ENCODE measurements around the gene UBE2O. TPM values are rescaled to one million over a fixed set of nuclear protein-coding genes. Genes with fewer than 3 reads are reported as not detected.

The UBE2O gene
- total RNA-seq, 1 donor from 2014 or later = 20.9 TPM

DNA sequence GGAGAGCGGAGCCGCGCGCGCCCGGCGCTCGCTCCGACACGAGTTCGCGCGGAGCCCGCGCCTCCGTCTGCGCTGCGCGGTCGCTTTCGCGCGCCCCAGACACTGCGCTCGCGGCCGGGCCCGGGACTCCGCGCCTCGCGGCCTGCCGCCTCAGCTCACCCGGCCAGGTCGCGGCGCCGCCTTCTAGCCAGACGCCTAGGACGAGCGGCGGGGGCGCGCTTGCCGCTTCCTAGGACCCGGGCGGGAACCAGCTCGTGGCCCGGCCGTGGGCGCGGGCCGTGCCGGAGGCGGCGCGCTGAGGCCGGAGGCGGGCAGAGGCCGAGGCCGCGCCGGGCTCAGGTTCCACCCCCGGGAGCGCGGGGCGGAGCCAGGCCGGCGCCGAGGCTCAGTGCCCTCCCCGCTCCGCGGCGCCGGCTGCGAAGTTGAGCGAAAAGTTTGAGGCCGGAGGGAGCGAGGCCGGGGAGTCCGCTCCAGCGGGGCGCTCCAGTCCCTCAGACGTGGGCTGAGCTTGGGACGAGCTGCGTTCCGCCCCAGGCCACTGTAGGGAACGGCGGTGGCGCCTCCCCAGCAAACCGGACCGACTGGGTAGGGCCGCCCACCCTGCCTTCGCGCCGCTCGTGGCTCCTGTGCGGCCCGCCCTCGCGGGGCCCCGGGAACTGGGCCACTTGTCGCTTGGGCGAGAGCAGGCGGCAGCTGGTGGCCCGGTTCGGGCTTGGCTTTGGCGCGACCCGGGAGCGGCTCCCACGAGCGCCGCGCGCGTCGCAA lies 68.5 kb downstream of the UBE2O start, which contains the start of gene SPHK1:
TSS of gene SPHK1 (plus strand) at position 388 of the 765 bp plus-strand sequence. CDS start 1,036 bp downstream, outside the sequence.
- Histone ChIP-seq H3K4me3 (ENCODE audit: low read length in 3 of 3) (peak within 1 kb of the TSS; percentile 48 to 73 (median 72)), H3K27ac (ENCODE audit: low read depth, low read length) (peak within 1 kb of the TSS; percentile 75), H3K4me1 (ENCODE audit: control insufficient read depth in 3 of 3, insufficient read depth in 3 of 3, low read length in 3 of 3) (peaks cover 22 to 49% (median 31%) of the 10 kb centered on the region in 3 donors), H3K36me3 (ENCODE audit: control insufficient read depth in 3 of 3, insufficient read depth in 3 of 3, low read length in 3 of 3) (peaks cover 0 to 2% (median 0%) of the 10 kb centered on the region in 3 donors), H3K9me3 (ENCODE audit: control insufficient read depth in 3 of 3, low read length in 3 of 3) (no peaks in the 10 kb centered on the region), H3K27me3 (ENCODE audit: control insufficient read depth in 3 of 3, insufficient read depth in 3 of 3, low read length in 3 of 3) (peaks cover 0 to 14% (median 0%) of the 10 kb centered on the region in 3 donors), H3K9ac (ENCODE audit: low read depth in 1 of 3, low read length in 3 of 3) (peak within 1 kb of the TSS; percentile 57 to 74 (median 62))

DNA sequence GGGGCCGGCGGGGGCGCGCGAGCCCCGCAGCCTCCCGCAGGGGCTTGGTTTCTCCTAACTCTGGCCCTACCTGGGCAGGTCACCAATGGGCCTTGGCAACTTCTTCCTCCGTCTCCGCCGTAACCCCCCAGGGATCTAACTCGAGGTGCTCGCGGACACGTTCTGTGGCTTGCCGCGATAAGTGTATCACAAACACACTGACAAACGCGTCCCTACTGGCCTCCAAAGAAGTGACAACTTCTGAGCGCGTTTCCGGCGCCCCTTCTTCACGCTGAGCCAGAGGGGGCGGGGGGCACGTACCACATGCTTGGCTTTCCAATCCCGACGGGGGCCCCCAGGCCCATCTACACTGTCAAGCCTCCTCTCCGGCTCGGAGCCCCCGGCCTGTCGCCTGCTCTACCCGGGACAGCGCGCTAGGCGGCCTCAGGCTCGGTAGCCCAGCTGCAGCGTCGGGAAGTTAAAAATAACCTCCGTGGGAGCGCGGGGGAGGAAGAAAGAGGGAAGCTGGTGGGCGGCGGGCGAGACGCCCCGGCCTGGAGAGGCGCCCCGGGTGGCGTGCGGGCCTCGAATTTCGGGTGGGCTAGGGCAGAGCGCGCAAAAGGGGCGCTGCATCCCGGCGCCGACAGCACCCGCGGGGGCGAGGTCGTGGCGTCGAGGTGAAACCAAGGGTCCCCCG lies 69.3 kb downstream of the UBE2O start:
- no peaks in the 10 kb centered on the region for H3K9me3 ChIP-seq (ENCODE audit: control insufficient read depth in 3 of 3, low read length in 3 of 3)

DNA sequence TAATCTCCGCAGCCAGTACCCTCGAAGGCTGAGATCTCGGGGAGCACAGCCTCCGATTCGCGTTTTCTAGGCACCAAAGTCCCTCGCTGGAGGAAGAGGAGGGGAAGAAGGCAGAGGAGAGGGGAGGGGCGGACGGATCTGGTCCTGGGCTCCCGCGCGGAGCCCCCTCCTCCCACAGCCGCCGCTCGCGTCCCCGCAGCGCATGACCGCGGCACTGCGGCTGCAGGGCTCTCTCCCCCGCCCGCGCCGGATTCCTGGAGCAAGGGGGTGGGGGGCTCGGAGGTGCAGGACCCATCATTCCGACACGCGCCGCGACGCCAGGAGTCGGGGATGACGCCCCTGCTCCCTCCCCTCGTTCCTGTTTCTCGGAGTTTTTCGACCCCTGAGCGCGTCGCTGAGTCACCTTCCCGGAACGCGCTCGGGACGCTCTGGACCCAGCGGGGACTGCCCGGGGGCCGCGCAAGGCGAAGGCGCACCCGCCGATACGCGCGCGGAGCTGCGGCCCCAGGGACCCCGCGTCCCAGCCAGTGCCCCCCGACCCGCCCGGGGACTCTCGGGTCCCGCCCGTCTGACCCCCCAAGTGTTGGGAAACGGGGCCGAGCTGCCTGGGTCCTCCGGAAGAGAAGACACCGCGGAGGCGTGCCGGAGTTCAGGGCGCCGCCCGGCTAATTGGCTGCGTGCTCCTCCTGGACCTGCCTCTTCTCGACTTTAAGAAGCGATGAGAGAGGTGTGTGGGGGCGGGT lies 70.0 kb downstream of the UBE2O start:
- H3K4me3 ChIP-seq (ENCODE audit: low read length in 3 of 3) = peak overlapping the region; percentile 56 to 73 (median 72)
- peak overlapping the region; percentile 44 for H3K27ac ChIP-seq (ENCODE audit: low read depth, low read length)
- no peaks in the 10 kb centered on the region for H3K9me3 ChIP-seq (ENCODE audit: control insufficient read depth in 3 of 3, low read length in 3 of 3)
- peaks cover 22 to 45% (median 27%) of the 10 kb centered on the region in 3 donors for H3K4me1 ChIP-seq (ENCODE audit: control insufficient read depth in 3 of 3, insufficient read depth in 3 of 3, low read length in 3 of 3)
- H3K36me3 ChIP-seq (ENCODE audit: control insufficient read depth in 3 of 3, insufficient read depth in 3 of 3, low read length in 3 of 3) = no peaks in the 10 kb centered on the region
- peak overlapping the region in 2 of 3 donors; percentile 38 to 62 for H3K9ac ChIP-seq (ENCODE audit: low read depth in 1 of 3, low read length in 3 of 3)
- H3K27me3 ChIP-seq (ENCODE audit: control insufficient read depth in 3 of 3, insufficient read depth in 3 of 3, low read length in 3 of 3) = peaks cover 0 to 14% (median 0%) of the 10 kb centered on the region in 3 donors

More for the DNA sequence above, 69.3 kb downstream of the UBE2O start:
- peak overlapping the region; percentile 57 to 74 (median 62) for H3K9ac ChIP-seq (ENCODE audit: low read depth in 1 of 3, low read length in 3 of 3)
- peaks cover 0 to 14% (median 0%) of the 10 kb centered on the region in 3 donors for H3K27me3 ChIP-seq (ENCODE audit: control insufficient read depth in 3 of 3, insufficient read depth in 3 of 3, low read length in 3 of 3)
- no peaks in the 10 kb centered on the region for H3K36me3 ChIP-seq (ENCODE audit: control insufficient read depth in 3 of 3, insufficient read depth in 3 of 3, low read length in 3 of 3)
- peaks cover 22 to 45% (median 27%) of the 10 kb centered on the region in 3 donors for H3K4me1 ChIP-seq (ENCODE audit: control insufficient read depth in 3 of 3, insufficient read depth in 3 of 3, low read length in 3 of 3)
- peak overlapping the region; percentile 71 for H3K27ac ChIP-seq (ENCODE audit: low read depth, low read length)
- H3K4me3 ChIP-seq (ENCODE audit: low read length in 3 of 3) = peak overlapping the region; percentile 48 to 73 (median 72)

DNA sequence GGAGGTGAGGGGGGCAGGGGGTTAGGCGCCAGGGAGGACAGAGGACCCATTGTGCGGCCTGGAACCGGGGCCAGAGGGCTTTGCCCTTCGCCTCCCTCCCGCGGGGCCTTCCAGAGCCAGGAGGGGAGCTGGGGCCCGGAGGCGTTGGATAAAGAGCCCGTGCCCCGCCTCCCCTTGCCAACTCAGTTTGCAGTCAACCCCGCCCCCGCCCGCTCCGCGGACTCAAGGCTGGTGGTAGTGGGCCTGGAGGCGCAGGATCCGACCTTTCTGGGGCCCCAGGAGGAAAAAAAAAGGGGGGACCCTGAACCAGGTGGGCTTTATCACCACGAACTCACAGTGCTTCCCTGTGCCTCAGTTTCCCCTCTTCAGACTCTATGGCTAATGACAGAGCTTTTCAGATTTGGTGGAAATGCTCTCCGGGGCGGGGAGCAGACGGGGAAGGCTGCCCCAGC lies 70.6 kb downstream of the UBE2O start:
- H3K9me3 ChIP-seq (ENCODE audit: control insufficient read depth in 3 of 3, low read length in 3 of 3) = no peaks in the 10 kb centered on the region
- H3K27ac ChIP-seq (ENCODE audit: low read depth, low read length) = peak overlapping the region; percentile 44
- no peaks in the 10 kb centered on the region for H3K36me3 ChIP-seq (ENCODE audit: control insufficient read depth in 3 of 3, insufficient read depth in 3 of 3, low read length in 3 of 3)
- peak overlapping the region; percentile 56 to 73 (median 72) for H3K4me3 ChIP-seq (ENCODE audit: low read length in 3 of 3)
- peak overlapping the region in 2 of 3 donors; percentile 38 to 62 for H3K9ac ChIP-seq (ENCODE audit: low read depth in 1 of 3, low read length in 3 of 3)
- H3K4me1 ChIP-seq (ENCODE audit: control insufficient read depth in 3 of 3, insufficient read depth in 3 of 3, low read length in 3 of 3) = peaks cover 22 to 45% (median 27%) of the 10 kb centered on the region in 3 donors
- H3K27me3 ChIP-seq (ENCODE audit: control insufficient read depth in 3 of 3, insufficient read depth in 3 of 3, low read length in 3 of 3) = peaks cover 0 to 14% (median 0%) of the 10 kb centered on the region in 3 donors

DNA sequence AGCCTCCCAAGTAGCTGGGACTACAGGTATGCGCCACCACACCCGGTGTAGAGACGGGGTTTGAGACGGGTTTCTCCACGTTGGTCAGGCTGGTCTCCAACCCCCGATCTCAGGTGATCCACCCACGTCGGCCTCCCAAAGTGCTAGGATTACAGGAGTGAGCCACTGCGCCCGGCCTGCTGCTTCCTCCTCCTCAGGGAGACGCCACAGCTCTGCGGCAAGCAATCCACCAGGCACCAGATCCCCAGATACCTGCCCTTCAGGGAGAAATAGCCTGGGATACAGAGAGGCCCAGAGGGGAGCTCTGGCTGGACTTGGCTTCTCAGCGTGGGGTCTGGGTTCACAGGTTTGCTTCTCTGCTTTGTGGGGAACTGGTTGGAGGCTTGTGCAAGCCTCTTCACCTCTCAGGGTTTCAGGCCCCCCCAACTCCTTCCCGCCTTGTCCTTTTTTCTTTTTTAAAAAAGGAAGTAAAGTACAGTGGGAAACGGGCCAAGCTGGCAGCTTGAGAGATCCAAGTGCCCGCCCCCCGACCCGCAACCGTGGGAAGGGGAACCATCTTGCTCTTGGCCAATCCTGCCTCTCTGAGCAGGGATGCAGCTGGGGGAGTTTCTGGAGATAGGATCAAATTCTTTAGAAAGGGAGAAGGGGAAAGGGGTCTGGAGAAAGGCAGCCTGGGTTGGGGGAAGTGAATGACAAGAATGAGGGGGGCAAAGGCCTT lies 71.2 kb downstream of the UBE2O start:
- H3K9ac ChIP-seq (ENCODE audit: low read depth in 1 of 3, low read length in 3 of 3) = no peak overlapping the region
- peaks cover 0 to 14% (median 0%) of the 10 kb centered on the region in 3 donors for H3K27me3 ChIP-seq (ENCODE audit: control insufficient read depth in 3 of 3, insufficient read depth in 3 of 3, low read length in 3 of 3)
- peaks cover 22 to 45% (median 28%) of the 10 kb centered on the region in 3 donors for H3K4me1 ChIP-seq (ENCODE audit: control insufficient read depth in 3 of 3, insufficient read depth in 3 of 3, low read length in 3 of 3)
- no peak overlapping the region for H3K27ac ChIP-seq (ENCODE audit: low read depth, low read length)
- no peaks in the 10 kb centered on the region for H3K9me3 ChIP-seq (ENCODE audit: control insufficient read depth in 3 of 3, low read length in 3 of 3)
- H3K4me3 ChIP-seq (ENCODE audit: low read length in 3 of 3) = no peak overlapping the region
- H3K36me3 ChIP-seq (ENCODE audit: control insufficient read depth in 3 of 3, insufficient read depth in 3 of 3, low read length in 3 of 3) = no peaks in the 10 kb centered on the region

DNA sequence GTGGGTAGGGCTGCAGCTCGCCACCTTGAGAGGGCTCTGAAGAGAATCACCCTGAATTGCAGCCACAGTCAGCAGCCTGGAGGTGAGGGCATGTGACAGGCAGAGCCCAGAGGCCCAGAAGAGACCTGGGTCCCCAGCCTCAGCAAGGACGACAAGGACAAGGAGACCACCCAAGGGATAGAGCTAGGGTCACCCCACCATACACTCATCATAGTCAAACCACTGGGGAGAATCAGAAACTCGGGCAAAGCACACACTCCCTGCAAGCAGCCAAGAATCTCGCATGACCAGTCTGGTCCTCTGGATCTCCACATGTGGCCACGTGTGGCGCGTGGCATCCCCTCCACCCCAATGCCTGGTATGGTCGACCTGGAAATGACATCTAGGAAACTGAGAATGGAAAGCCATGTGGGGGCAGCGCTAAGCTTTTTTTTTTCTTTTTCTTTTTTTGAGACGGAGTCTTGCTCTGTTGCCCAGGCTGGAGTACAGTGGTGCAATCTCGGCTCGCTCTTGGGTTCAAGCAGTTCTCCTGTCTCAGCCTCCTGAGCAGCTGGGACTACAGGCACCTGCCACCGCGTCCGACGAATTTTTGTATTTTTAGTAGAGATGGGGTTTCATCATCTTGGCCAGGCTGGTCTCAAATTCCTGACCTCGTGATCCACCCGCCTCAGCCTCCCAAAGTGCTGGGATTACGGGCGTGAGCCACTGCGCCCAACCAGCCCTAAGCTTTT lies 73.1 kb downstream of the UBE2O start:
- H3K9me3 ChIP-seq (ENCODE audit: control insufficient read depth in 3 of 3, low read length in 3 of 3) = no peaks in the 10 kb centered on the region
- peaks cover 7 to 28% (median 13%) of the 10 kb centered on the region in 3 donors for H3K4me1 ChIP-seq (ENCODE audit: control insufficient read depth in 3 of 3, insufficient read depth in 3 of 3, low read length in 3 of 3)
- no peak overlapping the region for H3K4me3 ChIP-seq (ENCODE audit: low read length in 3 of 3)
- no peaks in the 10 kb centered on the region for H3K36me3 ChIP-seq (ENCODE audit: control insufficient read depth in 3 of 3, insufficient read depth in 3 of 3, low read length in 3 of 3)
- H3K27me3 ChIP-seq (ENCODE audit: control insufficient read depth in 3 of 3, insufficient read depth in 3 of 3, low read length in 3 of 3) = peaks cover 0 to 11% (median 2%) of the 10 kb centered on the region in 3 donors
- H3K9ac ChIP-seq (ENCODE audit: low read depth in 1 of 3, low read length in 3 of 3) = no peak overlapping the region
- no peak overlapping the region for H3K27ac ChIP-seq (ENCODE audit: low read depth, low read length)

DNA sequence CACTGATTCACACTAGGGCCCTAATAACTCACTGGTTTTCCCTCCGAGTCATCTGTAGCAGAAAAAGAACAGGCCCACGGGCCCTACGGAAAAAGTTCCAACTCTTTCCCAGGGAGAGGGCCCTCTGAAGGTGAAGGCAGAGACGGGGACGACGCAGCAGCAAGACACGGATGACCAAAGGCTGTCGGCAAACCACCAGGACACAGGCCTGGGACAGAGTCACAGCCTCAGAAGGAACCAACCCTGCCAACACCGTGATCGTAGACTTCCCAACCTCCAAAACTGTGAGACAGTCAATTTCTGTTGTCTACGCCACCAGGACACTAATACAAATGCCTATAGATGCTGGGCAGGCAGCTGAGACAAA lies 73.7 kb downstream of the UBE2O start:
- no peaks in the 10 kb centered on the region for H3K9me3 ChIP-seq (ENCODE audit: control insufficient read depth in 3 of 3, low read length in 3 of 3)
- H3K36me3 ChIP-seq (ENCODE audit: control insufficient read depth in 3 of 3, insufficient read depth in 3 of 3, low read length in 3 of 3) = no peaks in the 10 kb centered on the region
- no peak overlapping the region for H3K9ac ChIP-seq (ENCODE audit: low read depth in 1 of 3, low read length in 3 of 3)
- H3K4me3 ChIP-seq (ENCODE audit: low read length in 3 of 3) = no peak overlapping the region
- no peak overlapping the region for H3K27ac ChIP-seq (ENCODE audit: low read depth, low read length)
- H3K4me1 ChIP-seq (ENCODE audit: control insufficient read depth in 3 of 3, insufficient read depth in 3 of 3, low read length in 3 of 3) = peaks cover 4 to 24% (median 9%) of the 10 kb centered on the region in 3 donors
- H3K27me3 ChIP-seq (ENCODE audit: control insufficient read depth in 3 of 3, insufficient read depth in 3 of 3, low read length in 3 of 3) = peaks cover 0 to 11% (median 2%) of the 10 kb centered on the region in 3 donors

DNA sequence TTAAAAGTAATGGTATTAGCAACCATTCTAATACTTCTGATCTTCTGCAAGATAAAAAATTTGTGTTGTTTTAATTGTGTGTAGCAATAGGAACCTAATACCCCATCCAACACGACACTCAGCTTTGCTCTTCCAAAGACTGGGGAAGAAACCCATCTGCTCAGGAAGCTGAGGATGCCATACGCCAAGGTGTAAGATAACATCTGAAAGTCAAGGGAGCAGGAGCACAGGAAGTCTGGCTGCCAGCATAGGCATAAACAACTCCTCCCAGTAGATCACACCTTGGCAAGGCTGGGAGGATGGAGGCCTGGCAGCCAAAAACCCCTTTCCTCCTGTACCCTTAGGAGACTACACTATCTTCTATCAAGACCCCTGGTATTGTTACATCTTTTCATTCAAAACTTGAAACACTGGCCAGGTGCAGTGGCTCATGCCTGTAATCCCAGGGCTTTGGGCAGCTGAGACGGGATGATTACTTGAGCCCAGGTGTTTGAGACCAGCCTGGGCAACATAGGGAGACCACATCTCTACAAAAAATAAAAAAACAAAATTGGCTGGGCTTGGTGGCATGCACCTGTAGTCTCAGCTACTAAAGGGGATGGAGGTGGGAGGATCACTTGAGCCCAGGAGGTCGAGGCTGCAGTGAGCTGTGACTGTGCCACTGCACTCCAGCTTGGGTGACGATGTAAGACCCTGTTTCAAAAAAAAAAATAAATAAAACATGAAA lies 74.2 kb downstream of the UBE2O start:
- Histone ChIP-seq H3K4me1 (ENCODE audit: control insufficient read depth in 3 of 3, insufficient read depth in 3 of 3, low read length in 3 of 3) (peaks cover 3 to 19% (median 9%) of the 10 kb centered on the region in 3 donors), H3K9ac (ENCODE audit: low read depth in 1 of 3, low read length in 3 of 3) (no peak overlapping the region), H3K9me3 (ENCODE audit: control insufficient read depth in 3 of 3, low read length in 3 of 3) (no peaks in the 10 kb centered on the region)

More for the DNA sequence above, 74.2 kb downstream of the UBE2O start:
- H3K36me3 ChIP-seq (ENCODE audit: control insufficient read depth in 3 of 3, insufficient read depth in 3 of 3, low read length in 3 of 3) = no peaks in the 10 kb centered on the region
- H3K27me3 ChIP-seq (ENCODE audit: control insufficient read depth in 3 of 3, insufficient read depth in 3 of 3, low read length in 3 of 3) = peaks cover 0 to 11% (median 2%) of the 10 kb centered on the region in 3 donors
- no peak overlapping the region for H3K27ac ChIP-seq (ENCODE audit: low read depth, low read length)
- no peak overlapping the region for H3K4me3 ChIP-seq (ENCODE audit: low read length in 3 of 3)

All from skeletal muscle tissue (tissue), 4 donors.